ENCODE data around the gene TSEN54.

The TSEN54 gene

GRCh38 chr17:75489511-75489955, 26.8 kb upstream of the TSEN54 start:
- no peak for DNase-seq

DNA sequence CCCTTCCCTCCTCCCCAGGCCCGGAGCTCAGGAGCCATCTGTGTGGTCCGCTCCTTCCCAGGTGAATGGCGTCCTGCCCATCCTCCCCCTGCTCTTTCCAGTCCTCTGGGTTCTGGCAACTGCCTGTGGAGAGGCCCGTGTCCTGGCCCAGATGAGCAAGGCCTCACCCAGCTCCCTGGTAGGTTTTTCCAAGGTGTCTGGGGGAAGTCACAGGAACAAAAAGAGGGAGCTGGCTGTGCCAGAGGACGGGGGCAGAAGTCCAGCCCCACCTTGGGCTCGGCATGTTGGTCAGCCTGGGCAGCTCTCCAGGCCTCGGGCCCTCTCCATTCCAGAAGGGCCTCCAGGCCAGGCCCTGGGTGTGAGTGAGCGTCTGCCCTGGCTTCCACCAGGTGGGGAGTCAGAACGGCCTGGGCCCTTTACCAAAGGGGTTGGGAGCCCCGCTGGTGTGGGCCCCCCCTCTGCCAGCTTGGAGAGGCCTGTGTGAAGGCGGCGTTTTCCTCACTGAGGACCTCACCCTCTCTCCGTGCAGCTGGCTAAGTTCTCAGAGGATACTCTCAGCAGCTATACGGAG, 26.1 kb upstream of the TSEN54 start:
- no peak for DNase-seq

DNA sequence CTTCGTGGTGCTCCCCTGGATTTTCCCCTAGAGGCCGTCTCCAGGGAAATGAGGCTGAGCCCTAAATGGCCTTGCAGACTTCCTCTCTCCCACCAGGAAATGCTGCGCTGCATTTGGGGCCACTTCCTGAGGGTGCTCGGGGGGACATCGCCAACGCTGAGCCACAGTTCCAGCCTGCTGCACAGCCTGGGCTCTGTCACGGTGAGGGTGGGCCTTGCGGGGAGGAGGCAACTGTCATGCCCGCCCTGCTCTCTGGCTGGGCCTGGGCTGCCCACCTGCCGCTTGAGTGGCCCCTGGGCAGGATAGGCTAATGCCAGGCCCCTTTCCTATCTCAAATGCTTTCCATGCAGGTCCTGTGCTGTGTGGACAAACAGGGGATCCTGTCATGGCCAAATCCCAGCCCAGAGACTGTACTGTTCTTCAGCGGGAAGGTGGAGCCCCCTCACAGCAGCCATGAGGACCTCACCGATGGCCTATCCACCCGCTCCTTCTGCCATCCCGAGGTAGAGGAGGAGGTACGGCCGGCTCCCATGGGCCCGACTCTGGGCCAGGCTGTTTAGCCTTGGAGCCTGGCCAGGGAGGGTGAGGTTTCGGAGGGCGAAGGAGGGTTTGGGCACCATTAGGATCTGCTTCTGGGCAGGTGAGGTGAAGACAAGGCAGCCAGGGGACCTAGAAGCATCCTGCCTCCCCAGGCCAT, 25.2 kb upstream of the TSEN54 start:
- no peak for DNase-seq

DNA sequence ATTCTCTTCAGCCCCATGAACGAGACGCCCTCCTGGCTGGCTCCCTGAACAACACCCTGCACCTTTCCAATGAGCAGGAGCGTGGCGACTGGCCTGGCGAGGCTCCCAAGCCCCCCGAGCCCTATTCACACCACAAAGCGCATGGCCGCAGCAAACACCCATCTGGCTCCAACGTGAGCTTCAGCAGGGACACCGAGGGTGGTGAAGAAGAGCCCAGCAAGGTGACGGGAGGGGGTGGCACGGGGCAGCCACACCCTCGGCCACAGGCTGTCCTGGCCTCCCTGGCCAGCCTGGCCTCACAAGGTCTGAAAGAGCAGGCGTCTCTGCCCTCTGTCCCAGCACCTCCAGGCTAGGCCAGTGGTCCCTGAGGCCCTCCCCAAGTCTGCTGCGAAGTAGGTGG, 24.6 kb upstream of the TSEN54 start:
- DNase-seq: no peak

DNA sequence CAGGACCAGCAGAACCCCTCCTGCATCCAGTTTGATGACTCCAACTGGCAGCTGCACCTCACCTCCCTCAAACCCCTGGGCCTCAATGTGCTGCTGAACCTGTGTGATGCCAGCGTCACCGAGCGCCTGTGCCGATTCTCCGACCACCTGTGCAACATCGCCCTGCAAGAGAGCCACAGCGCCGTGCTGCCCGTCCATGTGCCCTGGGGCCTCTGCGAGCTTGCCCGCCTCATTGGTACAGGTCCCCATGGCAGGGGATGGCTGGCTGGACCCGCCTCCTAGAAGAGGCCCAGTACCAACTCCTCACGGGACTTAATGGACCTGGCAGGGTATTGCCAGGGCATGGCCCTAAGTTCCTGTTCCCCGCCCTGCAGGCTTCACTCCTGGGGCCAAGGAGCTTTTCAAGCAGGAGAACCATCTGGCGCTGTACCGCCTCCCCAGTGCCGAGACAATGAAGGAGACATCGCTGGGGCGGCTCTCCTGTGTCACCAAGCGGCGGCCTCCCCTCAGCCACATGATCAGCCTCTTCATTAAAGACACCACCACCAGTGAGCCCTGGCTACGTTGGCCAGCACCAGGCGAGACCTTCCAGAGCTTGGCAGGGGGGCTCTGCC, 23.7 kb upstream of the TSEN54 start:
- no peak for DNase-seq

DNA sequence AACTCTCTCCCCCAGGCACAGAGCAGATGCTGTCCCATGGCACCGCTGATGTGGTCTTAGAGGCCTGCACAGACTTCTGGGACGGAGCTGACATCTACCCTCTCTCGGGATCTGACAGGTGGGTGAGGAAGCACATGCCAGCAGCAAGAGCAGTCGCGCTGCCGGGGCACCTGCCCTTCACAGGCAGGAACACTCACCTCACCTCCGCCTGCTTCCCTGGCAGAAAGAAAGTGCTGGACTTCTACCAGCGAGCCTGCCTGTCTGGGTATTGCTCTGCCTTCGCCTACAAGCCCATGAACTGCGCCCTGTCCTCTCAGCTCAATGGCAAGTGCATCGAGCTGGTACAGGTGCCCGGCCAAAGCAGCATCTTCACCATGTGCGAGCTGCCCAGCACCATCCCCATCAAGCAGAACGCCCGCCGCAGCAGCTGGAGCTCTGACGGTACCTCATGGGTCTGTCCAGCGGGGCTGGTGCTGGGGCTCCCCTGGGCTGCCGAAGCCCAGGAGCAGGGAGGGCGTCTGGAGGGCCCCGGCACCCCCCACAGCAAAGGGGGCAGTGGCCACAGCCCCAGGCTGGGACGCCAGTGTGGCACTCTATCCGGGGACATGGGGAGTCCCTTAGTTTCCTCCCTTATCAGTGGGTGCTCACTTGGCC, 22.7 kb upstream of the TSEN54 start:
- no peak for DNase-seq

GRCh38 chr17:75494326-75494877, 21.9 kb upstream of the TSEN54 start:
- DNase-seq: no peak

DNA sequence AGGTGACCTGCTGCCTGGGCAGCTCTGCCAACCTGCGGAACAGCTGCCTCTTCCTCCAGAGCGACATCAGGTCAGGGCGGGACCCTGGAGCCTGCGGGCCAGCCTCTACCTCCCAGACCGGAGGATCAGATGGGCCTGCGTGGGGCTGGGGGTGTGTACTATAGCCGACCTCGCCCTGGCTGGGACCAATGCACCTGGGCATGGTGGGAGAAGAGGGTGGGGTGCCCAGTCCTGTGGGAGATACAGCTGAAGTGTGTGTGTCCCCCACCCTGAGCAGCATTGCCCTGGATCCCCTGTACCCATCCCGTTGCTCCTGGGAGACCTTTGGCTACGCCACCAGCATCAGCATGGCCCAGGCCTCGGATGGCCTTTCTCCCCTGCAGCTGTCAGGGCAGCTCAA, 20.3 kb upstream of the TSEN54 start:
- no peak for DNase-seq

GRCh38 chr17:75498039-75498725, 18.1 kb upstream of the TSEN54 start:
- DNase-seq: no peak

DNA sequence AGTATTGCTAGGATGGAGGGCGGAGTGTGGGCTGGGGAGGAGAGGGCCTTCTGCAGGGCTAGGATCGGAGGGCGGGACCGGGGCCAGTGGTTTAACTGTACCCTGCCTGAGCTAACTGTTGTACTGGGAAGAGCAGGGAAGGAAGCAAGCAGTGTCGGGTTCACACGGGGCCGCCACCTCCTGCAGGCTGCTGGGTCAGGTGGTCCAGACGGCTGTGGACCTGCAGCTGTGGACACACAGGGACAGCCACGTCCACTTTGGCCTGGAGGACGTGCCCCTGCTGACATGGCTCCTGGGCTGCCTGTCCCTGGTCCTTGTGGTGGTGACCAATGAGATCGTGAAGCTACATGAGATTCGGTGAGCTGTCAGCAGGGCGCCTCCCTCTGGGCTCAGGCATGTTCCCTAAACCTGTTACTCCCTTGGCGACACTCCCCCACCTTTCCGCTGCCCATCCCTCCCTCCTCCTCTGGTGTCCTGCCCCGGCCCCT, 17.6 kb upstream of the TSEN54 start:
- DNase-seq: no peak

DNA sequence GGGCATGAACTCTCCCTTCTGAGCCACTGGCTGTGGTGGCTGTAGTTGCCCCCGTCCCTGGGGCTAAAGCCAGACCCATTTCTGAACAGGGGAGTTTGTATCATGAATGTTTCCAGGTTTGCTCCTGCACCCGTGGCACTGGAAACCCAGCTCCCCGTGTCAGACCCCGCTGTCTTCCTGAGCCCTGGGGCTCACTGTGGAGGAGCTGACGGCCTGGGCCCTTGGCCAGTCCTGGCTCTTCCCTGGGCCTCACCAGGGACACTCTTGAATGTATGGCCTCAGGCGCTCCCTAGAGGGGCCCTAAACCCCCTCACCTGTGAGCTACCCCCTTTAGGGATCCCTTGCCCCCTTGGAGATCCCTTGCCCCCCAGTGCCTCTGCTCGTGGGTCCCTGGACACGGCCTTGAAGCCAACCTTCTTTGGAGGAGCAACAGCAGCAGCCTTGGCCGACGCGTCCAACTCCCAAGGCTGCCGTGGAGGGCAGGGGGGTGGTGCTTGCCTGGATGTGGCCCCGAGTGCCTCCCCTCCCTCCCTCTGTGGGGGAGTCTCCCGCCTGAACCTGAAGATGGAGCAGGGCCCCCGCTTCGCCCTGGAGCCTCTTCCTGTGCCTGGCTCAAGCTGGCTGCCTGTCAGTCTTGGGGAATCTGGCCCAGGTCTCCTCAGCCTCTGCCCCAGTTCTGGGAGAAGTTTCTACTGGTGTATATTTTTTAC, 16.9 kb upstream of the TSEN54 start:
- DNase-seq: no peak

GRCh38 chr17:75500419-75501216, 15.7 kb upstream of the TSEN54 start:
- no peak for DNase-seq

- DNase-seq: no peak
Observed at GRCh38 chr17:75501378-75502071, 14.8 kb upstream of the TSEN54 start.

- DNase-seq: no peak
Observed at GRCh38 chr17:75502072-75502720, 14.1 kb upstream of the TSEN54 start.

DNA sequence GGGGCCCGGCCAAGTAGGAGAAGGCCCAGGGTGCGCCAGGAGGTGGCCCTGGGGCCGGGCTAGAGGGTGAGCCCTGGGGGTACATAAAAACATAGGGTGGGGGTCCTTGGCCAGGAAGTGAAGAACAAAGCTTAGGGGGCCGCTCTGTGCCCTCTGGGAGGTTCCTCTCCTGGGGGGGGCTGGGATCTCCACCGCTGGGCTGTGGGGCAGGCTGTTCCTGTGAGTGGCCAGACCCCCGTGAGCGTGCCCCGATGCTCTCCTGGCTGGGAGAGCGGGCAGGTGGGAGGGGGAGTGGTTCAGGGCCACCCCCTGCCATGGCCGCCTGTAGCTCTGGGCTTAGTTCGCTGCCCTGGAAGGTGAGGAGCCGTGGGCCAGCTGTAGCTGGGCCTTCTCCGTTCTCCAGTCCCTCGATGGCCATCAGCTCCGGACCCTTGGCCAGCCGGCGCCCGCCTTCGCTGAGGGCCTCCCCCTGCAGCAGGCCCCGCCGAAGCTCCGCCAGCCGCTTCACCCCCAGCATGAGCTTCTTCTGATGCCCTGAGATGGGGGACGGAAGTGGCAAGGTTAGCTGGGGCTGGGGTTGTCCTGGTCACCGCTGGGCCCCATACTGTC, 13.5 kb upstream of the TSEN54 start:
- DNase-seq: no peak

GRCh38 chr17:75503337-75503950, 12.9 kb upstream of the TSEN54 start:
- no peak for DNase-seq

DNA sequence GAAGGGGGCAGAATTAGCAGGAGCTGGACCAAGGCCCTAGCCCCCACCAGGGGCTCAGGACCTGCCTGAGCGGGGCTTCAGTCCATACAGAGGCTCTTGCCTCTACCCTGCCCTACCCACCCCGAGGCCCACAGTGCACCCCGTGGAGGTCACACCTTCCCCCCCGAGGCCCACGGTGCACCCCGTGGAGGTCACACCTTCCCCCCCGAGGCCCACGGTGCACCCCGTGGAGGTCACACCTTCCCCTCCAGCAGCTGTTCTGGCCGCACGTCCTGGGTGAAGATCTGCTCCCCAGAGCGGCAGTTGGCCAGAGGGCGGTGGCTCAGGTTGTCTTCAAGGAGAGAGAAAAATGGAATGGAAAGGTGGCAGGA, 12.4 kb upstream of the TSEN54 start:
- DNase-seq: no peak

DNA sequence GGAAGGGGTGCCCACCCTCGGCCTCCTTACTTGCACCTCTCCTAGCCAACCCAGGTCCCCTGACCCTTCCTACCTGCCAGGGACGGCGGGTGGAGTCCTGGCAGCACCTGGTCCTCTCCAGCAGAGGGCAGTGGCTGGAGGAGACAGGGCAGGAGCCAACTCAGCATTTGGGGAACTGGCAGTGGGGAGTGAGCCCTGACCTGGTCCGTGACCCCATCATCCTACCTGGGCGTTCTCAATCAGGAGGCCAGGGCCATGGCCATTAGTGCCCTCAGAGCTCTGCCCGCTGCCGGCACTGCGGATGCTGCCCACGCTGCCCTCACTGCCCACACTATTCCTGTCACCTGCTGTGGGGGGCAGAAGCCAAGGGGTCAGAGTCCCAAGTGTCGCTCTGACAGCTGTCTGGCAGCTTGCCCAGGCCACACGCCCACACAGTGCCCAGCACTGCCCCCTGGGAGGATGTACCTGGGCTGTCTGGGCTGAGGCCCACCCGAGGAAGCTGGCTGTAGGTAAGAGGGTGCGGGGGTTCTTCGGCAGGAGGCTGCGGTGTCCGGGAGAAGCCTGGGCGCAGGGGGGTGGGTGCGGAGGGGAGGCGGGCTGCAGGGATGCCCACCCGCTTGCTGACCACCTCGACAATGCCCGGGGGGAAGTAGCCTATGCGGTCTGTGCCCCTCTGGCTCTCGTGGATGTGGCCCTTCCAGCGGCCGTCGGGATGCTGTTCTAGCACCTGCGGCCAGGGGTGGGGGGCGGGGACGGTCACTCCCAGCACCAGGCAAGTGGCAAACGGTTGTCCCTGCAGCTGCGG, 11.8 kb upstream of the TSEN54 start:
- peak; percentile 52 to 64 (median 59) for DNase-seq

DNA sequence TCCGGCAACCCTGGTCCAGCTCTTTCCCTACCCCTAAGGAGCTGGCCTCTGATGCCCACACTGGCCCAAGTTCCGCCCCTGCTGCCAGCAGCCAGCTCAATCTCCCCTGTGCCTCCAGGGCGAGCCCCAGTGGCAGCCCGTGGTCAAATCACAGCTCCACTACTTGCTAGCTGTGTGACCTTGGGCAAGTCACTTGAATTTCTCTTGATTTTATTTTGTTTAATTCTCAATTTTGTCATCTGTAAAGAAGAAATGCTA, 11.2 kb upstream of the TSEN54 start:
- no peak for DNase-seq

All from suppressor macrophage treated with lipopolysaccharide for 1 hour (primary cell).